Loucy (cell line): ENCODE data around the gene ZNF385C.

ENCODE experiments used
- H2AFZ ChIP-seq: fragments of 200-600 bp; sonication (generic); 2 replicates; pipeline ENCODE4 v1.6.0; 2016; ENCODE audit warnings: antibody characterized with exemption, mild to moderate bottlenecking, low read length, moderate library complexity
- H3F3A ChIP-seq: fragments of 200-600 bp; 2 replicates; pipeline ENCODE4 v1.6.0; 2016; ENCODE audit warnings: antibody characterized with exemption, low read depth, mild to moderate bottlenecking
- H3K27me3 ChIP-seq: fragments of 200-600 bp; sonication (generic); 2 replicates; pipeline ENCODE4 v1.6.1; 2014; ENCODE audit warnings: low read length, mild to moderate bottlenecking; ENCODE audit not compliant: insufficient read depth, poor library complexity, severe bottlenecking
- H3K36me3 ChIP-seq: fragments of 200-600 bp; sonication (generic); 2 replicates; pipeline ENCODE4 v1.6.1; 2016; ENCODE audit warnings: low read length; ENCODE audit not compliant: insufficient read depth
- H3K4me1 ChIP-seq: fragments of 200-600 bp; sonication (generic); 2 replicates; pipeline ENCODE4 v1.5.1; 2014; ENCODE audit warnings: low read length, mild to moderate bottlenecking; ENCODE audit not compliant: insufficient read depth, poor library complexity, severe bottlenecking
- H3K4me2 ChIP-seq: fragments of 200-600 bp; sonication (generic); 2 replicates; pipeline ENCODE4 v1.6.0; 2014; ENCODE audit warnings: antibody characterized with exemption, low read length, low read depth, mild to moderate bottlenecking; ENCODE audit not compliant: poor library complexity, severe bottlenecking
- H3K4me3 ChIP-seq: fragments of 200-600 bp; sonication (generic); 2 replicates; pipeline ENCODE4 v1.5.1; 2014; ENCODE audit warnings: low read length, mild to moderate bottlenecking, mixed read lengths; ENCODE audit not compliant: poor library complexity, severe bottlenecking
- H3K79me2 ChIP-seq: fragments of 200-600 bp; sonication (generic); 2 replicates; pipeline ENCODE4 v1.6.1; 2014; ENCODE audit warnings: low read length; ENCODE audit not compliant: insufficient read depth
- H3K9ac ChIP-seq: fragments of 200-600 bp; sonication (generic); 2 replicates; pipeline ENCODE4 v1.6.0; 2014; ENCODE audit warnings: mild to moderate bottlenecking, low read depth, low read length, moderate library complexity; ENCODE audit not compliant: poor library complexity, severe bottlenecking
- H3K9me2 ChIP-seq: fragments of 200-600 bp; sonication (generic); replicated peaks from 2 replicates; pipeline ENCODE4 v1.6.1; 2016; ENCODE audit warnings: low read depth, low read length, mixed read lengths
- H3K9me3 ChIP-seq: fragments of 200-600 bp; sonication (generic); 2 replicates; pipeline ENCODE4 v1.6.1; 2014; ENCODE audit warnings: mild to moderate bottlenecking, antibody characterized with exemption, low read length, low read depth; ENCODE audit not compliant: insufficient read depth
- H4K20me1 ChIP-seq: fragments of 200-600 bp; sonication (generic); 2 replicates; pipeline ENCODE4 v1.6.0; 2014; ENCODE audit warnings: antibody characterized with exemption, low read length, mild to moderate bottlenecking; ENCODE audit not compliant: insufficient read depth, poor library complexity, severe bottlenecking
- EZH2phosphoT487 ChIP-seq: fragments of 200-600 bp; IDR thresholded peaks from 2 replicates; pipeline ENCODE4 v1.6.1; 2018; ENCODE audit warnings: antibody characterized with exemption, mild to moderate bottlenecking, moderate library complexity, borderline replicate concordance
- TF ChIP-seq, protein P1 (sequence below): fragments of 200-600 bp; sonication (generic); conservative IDR thresholded peaks from 2 replicates; pipeline ENCODE4 v1.5.1; 2014; ENCODE audit warnings: mild to moderate bottlenecking, antibody characterized with exemption, low read length

The ZNF385C gene

DNA sequence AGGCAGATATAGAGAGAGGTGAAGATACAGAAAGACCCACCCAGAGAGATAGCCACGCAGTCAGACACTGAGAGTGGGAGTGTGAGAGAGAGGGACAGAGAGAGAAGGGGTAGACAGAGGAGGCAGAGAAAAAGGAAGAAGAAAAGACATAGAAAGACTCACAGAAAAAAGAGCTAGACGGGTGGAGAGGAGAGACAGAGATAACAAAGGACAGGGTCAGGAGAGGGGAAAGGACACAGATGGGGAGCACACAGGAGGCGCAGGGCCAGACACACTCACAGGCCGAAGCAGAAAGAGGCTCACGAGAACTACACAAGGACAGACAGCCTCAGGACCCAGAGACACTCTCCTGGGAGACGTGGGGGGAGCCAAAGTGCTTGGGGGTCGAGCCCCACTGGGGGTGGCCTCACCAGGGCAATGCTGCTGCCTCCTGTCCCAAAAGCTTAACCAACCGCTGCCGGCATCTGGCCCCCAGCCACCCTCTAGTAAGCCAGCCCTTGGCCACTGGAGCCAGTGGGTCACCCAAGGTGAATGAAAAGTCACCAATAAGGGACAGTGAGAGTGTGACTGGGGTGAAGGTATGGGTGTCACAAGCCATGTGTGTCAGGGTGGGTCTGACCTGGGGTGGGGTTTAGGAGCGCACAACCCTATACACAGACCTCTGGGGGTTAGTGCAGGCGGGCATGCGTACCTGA, 3.8 kb downstream of the ZNF385C start:
- no peak overlapping the region for H3K4me2 ChIP-seq
- no peaks in the 10 kb centered on the region for H3K36me3 ChIP-seq
- H2AFZ ChIP-seq: no peak overlapping the region
- no peaks in the 10 kb centered on the region for H3K79me2 ChIP-seq
- H3K4me1 ChIP-seq: peaks cover 5% of the 10 kb centered on the region
- no peaks in the 10 kb centered on the region for H3K27me3 ChIP-seq
- H4K20me1 ChIP-seq: no peaks in the 10 kb centered on the region
- TF ChIP-seq EZH2phosphoT487: no peak
- TF ChIP-seq, protein P1, sequence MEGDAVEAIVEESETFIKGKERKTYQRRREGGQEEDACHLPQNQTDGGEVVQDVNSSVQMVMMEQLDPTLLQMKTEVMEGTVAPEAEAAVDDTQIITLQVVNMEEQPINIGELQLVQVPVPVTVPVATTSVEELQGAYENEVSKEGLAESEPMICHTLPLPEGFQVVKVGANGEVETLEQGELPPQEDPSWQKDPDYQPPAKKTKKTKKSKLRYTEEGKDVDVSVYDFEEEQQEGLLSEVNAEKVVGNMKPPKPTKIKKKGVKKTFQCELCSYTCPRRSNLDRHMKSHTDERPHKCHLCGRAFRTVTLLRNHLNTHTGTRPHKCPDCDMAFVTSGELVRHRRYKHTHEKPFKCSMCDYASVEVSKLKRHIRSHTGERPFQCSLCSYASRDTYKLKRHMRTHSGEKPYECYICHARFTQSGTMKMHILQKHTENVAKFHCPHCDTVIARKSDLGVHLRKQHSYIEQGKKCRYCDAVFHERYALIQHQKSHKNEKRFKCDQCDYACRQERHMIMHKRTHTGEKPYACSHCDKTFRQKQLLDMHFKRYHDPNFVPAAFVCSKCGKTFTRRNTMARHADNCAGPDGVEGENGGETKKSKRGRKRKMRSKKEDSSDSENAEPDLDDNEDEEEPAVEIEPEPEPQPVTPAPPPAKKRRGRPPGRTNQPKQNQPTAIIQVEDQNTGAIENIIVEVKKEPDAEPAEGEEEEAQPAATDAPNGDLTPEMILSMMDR: no peak
- no peaks in the 10 kb centered on the region for H3K9me3 ChIP-seq
- H3K9me2 ChIP-seq: no peaks in the 10 kb centered on the region
- no peak overlapping the region for H3K4me3 ChIP-seq
- H3K9ac ChIP-seq: no peak overlapping the region
- no peaks in the 10 kb centered on the region for H3F3A ChIP-seq

DNA sequence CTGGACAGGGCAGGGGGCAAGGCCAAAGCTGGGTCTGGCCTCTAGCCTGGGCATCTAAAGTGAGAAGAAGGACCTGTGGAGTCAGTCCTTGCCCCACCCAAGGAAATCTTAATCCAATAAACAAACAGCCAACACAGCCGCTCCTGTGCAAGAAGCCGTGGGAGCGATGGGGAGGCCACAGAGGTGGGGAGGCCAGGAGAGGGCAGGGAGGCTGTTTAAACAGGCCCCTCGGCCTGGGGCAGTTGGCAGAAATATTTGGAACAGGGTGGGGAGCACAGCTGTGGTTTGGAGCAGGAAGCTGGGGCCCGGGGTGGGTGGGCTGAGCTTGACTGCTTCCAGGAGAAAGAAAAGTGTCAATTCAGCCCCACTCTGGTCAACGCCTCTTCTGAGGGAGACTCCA, 5.3 kb downstream of the ZNF385C start:
- no peaks in the 10 kb centered on the region for H3K79me2 ChIP-seq
- no peak overlapping the region for H3K9ac ChIP-seq
- H4K20me1 ChIP-seq: no peaks in the 10 kb centered on the region
- H3K9me3 ChIP-seq: no peaks in the 10 kb centered on the region
- no peaks in the 10 kb centered on the region for H3K27me3 ChIP-seq
- TF ChIP-seq EZH2phosphoT487: no peak
- TF ChIP-seq, protein P1: no peak
- no peaks in the 10 kb centered on the region for H3F3A ChIP-seq
- H3K36me3 ChIP-seq: no peaks in the 10 kb centered on the region
- no peaks in the 10 kb centered on the region for H3K9me2 ChIP-seq
- H3K4me2 ChIP-seq: no peak overlapping the region
- H3K4me1 ChIP-seq: peaks cover 5% of the 10 kb centered on the region
- no peak overlapping the region for H3K4me3 ChIP-seq
- no peak overlapping the region for H2AFZ ChIP-seq

DNA sequence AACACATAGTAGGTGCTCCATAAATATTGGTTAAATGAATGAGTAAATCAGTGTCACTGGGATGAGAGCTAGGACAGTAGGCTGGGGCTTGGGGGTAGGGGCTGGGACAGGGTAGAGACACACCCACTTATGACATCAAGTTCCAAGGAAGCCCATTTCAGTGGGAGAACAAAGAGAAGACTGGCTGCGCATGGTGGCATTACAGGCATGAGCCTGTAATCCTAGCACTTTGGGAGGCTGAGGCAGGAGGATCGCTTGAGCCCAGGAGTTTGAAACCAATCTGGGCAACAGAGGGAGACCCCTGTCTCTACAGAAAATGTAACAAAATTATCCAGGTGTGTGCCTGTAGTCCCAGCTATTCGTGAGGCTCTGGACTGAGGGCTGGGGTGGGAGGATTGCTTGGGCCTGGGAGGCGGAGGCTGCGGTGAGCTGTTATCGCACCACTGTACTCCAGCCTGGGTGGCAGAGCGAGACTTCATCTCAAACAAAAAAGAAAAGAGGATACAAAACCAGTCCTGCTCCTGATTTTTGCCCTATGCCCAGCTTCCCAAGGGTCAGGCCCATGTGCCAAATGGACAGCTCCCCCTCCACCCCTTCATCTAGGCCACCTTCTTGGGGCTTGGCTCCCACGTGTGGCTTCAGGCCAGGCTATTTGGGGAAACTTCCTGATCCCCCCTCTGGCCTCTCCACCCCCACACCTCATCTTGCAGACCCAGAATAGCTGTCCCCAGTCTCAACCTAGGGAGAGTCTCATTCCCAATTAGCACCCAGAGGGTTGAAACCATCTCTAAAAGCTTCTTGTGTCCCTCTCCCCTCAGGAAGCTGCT, 7.1 kb downstream of the ZNF385C start:
- no peaks in the 10 kb centered on the region for H3K9me3 ChIP-seq
- H3K27me3 ChIP-seq: no peaks in the 10 kb centered on the region
- H3K4me2 ChIP-seq: no peak overlapping the region
- H3K36me3 ChIP-seq: no peaks in the 10 kb centered on the region
- no peaks in the 10 kb centered on the region for H3K79me2 ChIP-seq
- no peak overlapping the region for H3K4me3 ChIP-seq
- H4K20me1 ChIP-seq: no peaks in the 10 kb centered on the region
- no peaks in the 10 kb centered on the region for H3K9me2 ChIP-seq
- peaks cover 5% of the 10 kb centered on the region for H3K4me1 ChIP-seq
- no peak for TF ChIP-seq EZH2phosphoT487
- TF ChIP-seq, protein P1: no peak
- no peak overlapping the region for H3K9ac ChIP-seq
- H2AFZ ChIP-seq: no peak overlapping the region
- no peaks in the 10 kb centered on the region for H3F3A ChIP-seq
